NCI-H1930 (cell line): ENCODE measurements around the gene IGSF8.

Experiments
- DNase-seq, 2 experiments: peaks; one replicate each; lab custom pipeline; 2025; lab: John Stamatoyannopoulos, UW

IGSF8 gene

GRCh38 chr1:160087118-160087662, 11.2 kb downstream of the IGSF8 start:
- DNase-seq = no peak

GRCh38 chr1:160086456-160086892, 11.9 kb downstream of the IGSF8 start:
- DNase-seq = no peak

GRCh38 chr1:160085686-160086455, 12.5 kb downstream of the IGSF8 start:
- peak; percentile 23 to 76 for DNase-seq

GRCh38 chr1:160084771-160085321, 13.6 kb downstream of the IGSF8 start:
- no peak for DNase-seq

GRCh38 chr1:160083968-160084770, 14.2 kb downstream of the IGSF8 start:
- peak; percentile 74 to 79 for DNase-seq

GRCh38 chr1:160082926-160083325, 15.5 kb downstream of the IGSF8 start:
- DNase-seq = no peak

GRCh38 chr1:160082487-160082886, 15.9 kb downstream of the IGSF8 start:
- no peak for DNase-seq

GRCh38 chr1:160081261-160081936, 17.0 kb downstream of the IGSF8 start, which contains the start of gene KCNJ9:
Gene KCNJ9 (plus strand): TSS chr1:160081538. CDS start chr1:160084031, 2,493 bp downstream.
- DNase-seq = no peak

GRCh38 chr1:160080381-160081100, 17.9 kb downstream of the IGSF8 start:
- no peak for DNase-seq

GRCh38 chr1:160079448-160079847, 19.0 kb downstream of the IGSF8 start:
- DNase-seq = no peak

GRCh38 chr1:160078512-160079195, 19.8 kb downstream of the IGSF8 start:
- peak in 1 of 2 experiments; percentile 19 for DNase-seq

- DNase-seq = no peak
Observed at GRCh38 chr1:160077486-160077885, 20.9 kb downstream of the IGSF8 start.

GRCh38 chr1:160076295-160076694, 22.1 kb downstream of the IGSF8 start:
- DNase-seq = no peak

- no peak for DNase-seq
Observed at GRCh38 chr1:160075836-160076235, 22.6 kb downstream of the IGSF8 start.

GRCh38 chr1:160074865-160075264, 23.6 kb downstream of the IGSF8 start:
- no peak for DNase-seq

GRCh38 chr1:160071289-160071688, 27.1 kb downstream of the IGSF8 start:
- no peak for DNase-seq

- DNase-seq = peak; percentile 8 to 26
Observed at GRCh38 chr1:160070243-160071163, 27.9 kb downstream of the IGSF8 start.

- DNase-seq = no peak
Observed at GRCh38 chr1:160069460-160070231, 28.8 kb downstream of the IGSF8 start, which contains the start of gene KCNJ10. Gene KCNJ10 (minus strand): TSS chr1:160070160. CDS start chr1:160042532, 27,628 bp downstream.
